Liver (tissue), 9 donors: ENCODE data around the gene CSPG4. TPM values are rescaled to one million over a fixed set of nuclear protein-coding genes. Genes with fewer than 3 reads are reported as not detected.

Source experiments
- DNase-seq: peaks from one replicate; pipeline ENCODE4 v3.0.0-alpha.2; 2017; ENCODE audit warnings: low spot score
- H3K27ac ChIP-seq, 2 donors: one replicate each; pipeline ENCODE4 v1.7.0; 2013; ENCODE audit warnings: inconsistent platforms in 2 of 2, low read length in 2 of 2, control low read depth in 1 of 2, low read depth in 1 of 2, mild to moderate bottlenecking in 1 of 2
- H3K27me3 ChIP-seq, 4 donors: one replicate each; pipeline versions ENCODE4 v1.6.1 to v1.7.0; 2013; ENCODE audit warnings: low read length in 3 of 4, inconsistent platforms in 1 of 4, mild to moderate bottlenecking in 1 of 4, moderate library complexity in 1 of 4; ENCODE audit not compliant: control insufficient read depth in 4 of 4, insufficient read depth in 4 of 4
- H3K36me3 ChIP-seq, 4 donors: one replicate each; pipeline versions ENCODE4 v1.6.1 to v1.7.0; 2013; ENCODE audit warnings: low read length in 3 of 4, mild to moderate bottlenecking in 3 of 4, low read depth in 1 of 4, moderate library complexity in 1 of 4; ENCODE audit not compliant: control insufficient read depth in 4 of 4, insufficient read depth in 3 of 4
- H3K4me1 ChIP-seq, 4 donors: one replicate each; pipeline versions ENCODE4 v1.6.1 to v1.7.0; 2013; ENCODE audit warnings: low read length in 3 of 4, mild to moderate bottlenecking in 3 of 4, moderate library complexity in 1 of 4; ENCODE audit not compliant: control insufficient read depth in 4 of 4, insufficient read depth in 4 of 4
- H3K4me3 ChIP-seq, 3 donors: one replicate each; pipeline versions ENCODE4 v1.6.1 to v1.7.0; 2013; ENCODE audit warnings: low read length in 3 of 3, control low read depth in 1 of 3, low read depth in 1 of 3, mild to moderate bottlenecking in 1 of 3
- H3K9ac ChIP-seq, 2 donors: one replicate each; pipeline ENCODE4 v1.7.0; 2013; ENCODE audit warnings: low read length in 2 of 2, mild to moderate bottlenecking in 2 of 2, moderate library complexity in 2 of 2, control low read depth in 1 of 2, low read depth in 1 of 2
- H3K9me3 ChIP-seq, 4 donors: one replicate each; pipeline versions ENCODE4 v1.6.1 to v1.7.0; 2013; ENCODE audit warnings: low read length in 3 of 4; ENCODE audit not compliant: control insufficient read depth in 4 of 4
- CTCF ChIP-seq: fragments of 150-350 bp; IDR thresholded peaks from 2 replicates; pipeline ENCODE4 v1.5.1; 2017; ENCODE audit warnings: improper control_type of control experiment, low read depth, low read length; ENCODE audit not compliant: missing input control
- EGR1 ChIP-seq, 2 donors: IDR thresholded peaks; 2 replicates each; pipeline ENCODE4 v1.6.1; 2016 to 2018; ENCODE audit warnings: antibody characterized with exemption in 2 of 2, low read depth in 2 of 2
- FOXA1 ChIP-seq: IDR thresholded peaks from 2 replicates; pipeline ENCODE4 v1.6.1; 2016; ENCODE audit warnings: antibody characterized with exemption
- FOXA2 ChIP-seq: IDR thresholded peaks from 2 replicates; pipeline ENCODE4 v1.6.1; 2016; ENCODE audit warnings: antibody characterized with exemption
- GABPA ChIP-seq, 2 donors: IDR thresholded peaks in 1 of 2; conservative IDR thresholded peaks in 1 of 2; 2 replicates each; pipeline ENCODE4 v1.6.1; 2016; ENCODE audit warnings: antibody characterized with exemption in 2 of 2, mild to moderate bottlenecking in 1 of 2, moderate library complexity in 1 of 2
- HNF4A ChIP-seq, 2 donors: conservative IDR thresholded peaks; 2 replicates each; pipeline ENCODE4 v1.6.1; 2016; ENCODE audit warnings: antibody characterized with exemption in 2 of 2, mild to moderate bottlenecking in 2 of 2
- HNF4G ChIP-seq: IDR thresholded peaks from 2 replicates; pipeline ENCODE4 v1.6.1; 2016; ENCODE audit warnings: antibody characterized with exemption
- JUND ChIP-seq, 2 donors: IDR thresholded peaks; 2 replicates each; pipeline ENCODE4 v1.6.1; 2016; ENCODE audit warnings: antibody characterized with exemption in 2 of 2
- MAX ChIP-seq: IDR thresholded peaks from 2 replicates; pipeline ENCODE4 v1.6.1; 2016; ENCODE audit warnings: antibody characterized with exemption
- RAD21 ChIP-seq, 2 donors: IDR thresholded peaks; 2 replicates each; pipeline ENCODE4 v1.6.1; 2016; ENCODE audit warnings: antibody characterized with exemption in 2 of 2, mild to moderate bottlenecking in 2 of 2
- REST ChIP-seq: IDR thresholded peaks from 2 replicates; pipeline ENCODE4 v1.6.1; 2016; ENCODE audit warnings: antibody characterized with exemption, mild to moderate bottlenecking
- RXRA ChIP-seq, 2 donors: IDR thresholded peaks; 2 replicates each; pipeline ENCODE4 v1.6.1; 2017 to 2018; ENCODE audit warnings: antibody characterized with exemption in 2 of 2, mild to moderate bottlenecking in 1 of 2
- SP1 ChIP-seq: IDR thresholded peaks from 2 replicates; pipeline ENCODE4 v1.6.1; 2018; ENCODE audit warnings: antibody characterized with exemption, mild to moderate bottlenecking
- TAF1 ChIP-seq: conservative IDR thresholded peaks from 2 replicates; pipeline ENCODE4 v1.6.1; 2016; ENCODE audit warnings: antibody characterized with exemption, mild to moderate bottlenecking
- YY1 ChIP-seq: IDR thresholded peaks from 2 replicates; pipeline ENCODE4 v1.6.1; 2016; ENCODE audit warnings: antibody characterized with exemption, mild to moderate bottlenecking
- ZBTB33 ChIP-seq: IDR thresholded peaks from 2 replicates; pipeline ENCODE4 v1.6.1; 2016; ENCODE audit warnings: antibody characterized with exemption
- WGBS: extraction: QIAGEN DNeasy Blood & Tissue Kit; methylation state at CpG from one replicate; pipeline ENCODE4 v1.1.7; 2013; 5-methylcytosine and 5-hydroxymethylcytosine counted together
- polyA plus RNA-seq, 2 donors: library from polyadenylated mRNA; stranded (reverse) in 1 of 2; unstranded in 1 of 2; fragments of 200-250 nt in 1 of 2; fragments of >200 nt in 1 of 2; fragmentation: Nextera tagmentation in 1 of 2; extraction: Ambion mirVana in 1 of 2; gene quantifications; one replicate each; pipeline versions ENCODE4 v1.2.1 to v1.2.3, GENCODE V29; 2013 to 2015
- total RNA-seq, 2 donors: library from RNA; depleted of rRNA; stranded (reverse); fragments of >200 nt; gene quantifications; one replicate each; pipeline ENCODE4 v1.2.3, GENCODE V29; 2014
- donor health status: healthy.
- donor health status: healthy.
- donor health status: healthy.
- donor health status: healthy.
- donor health status: healthy.

The CSPG4 gene
- total and polyA plus RNA-seq, 4 donors, result 0.07 to 1.5 (median 0.76) TPM

GRCh38 chr15:75641603-75642002, 71.0 kb downstream of the CSPG4 start:
- TF ChIP-seq RXRA (IDR thresholded peaks at IDR 0.05), result peak; percentile 21 to 32
- peak; percentile 45 for TF ChIP-seq SP1
- TF ChIP-seq TAF1, result no peak
- TF ChIP-seq YY1, result peak; percentile 25
- TF ChIP-seq EGR1 (IDR thresholded peaks at IDR 0.05; ENCODE audit: low read depth in 2 of 2), result no peak
- no peak for TF ChIP-seq RAD21 (IDR thresholded peaks at IDR 0.05)
- peak; percentile 23 to 28 for TF ChIP-seq HNF4A (conservative IDR thresholded peaks at IDR 0.05)
- TF ChIP-seq MAX, result no peak
- peak; percentile 64 to 80 for TF ChIP-seq GABPA (IDR thresholded peaks at IDR 0.05 in 1 of 2, conservative IDR thresholded peaks at IDR 0.05 in 1 of 2)
- Histone ChIP-seq H3K27me3 (no peaks in the 10 kb centered on the region), H3K4me3 (no peak overlapping the region), H3K4me1 (peaks cover 0 to 39% (median 27%) of the 10 kb centered on the region in 4 donors), H3K36me3 (no peaks in the 10 kb centered on the region), H3K27ac (peak overlapping the region; percentile 20 to 38), H3K9ac (no peak overlapping the region), H3K9me3 (no peaks in the 10 kb centered on the region)
- DNase-seq, result no peak
- 27% methylated on average over 5 of the region's 5 CpGs for WGBS

- H3K9ac ChIP-seq, result no peak overlapping the region
- no peaks in the 10 kb centered on the region for H3K27me3 ChIP-seq
- H3K9me3 ChIP-seq, result no peaks in the 10 kb centered on the region
- TF ChIP-seq HNF4A (conservative IDR thresholded peaks at IDR 0.05) (no peak), GABPA (IDR thresholded peaks at IDR 0.05 in 1 of 2, conservative IDR thresholded peaks at IDR 0.05 in 1 of 2) (no peak), RXRA (IDR thresholded peaks at IDR 0.05) (no peak), HNF4G (no peak), ZBTB33 (no peak), EGR1 (IDR thresholded peaks at IDR 0.05; ENCODE audit: low read depth in 2 of 2) (no peak), YY1 (no peak), CTCF (no peak)
- peak overlapping the region; percentile 95 to 98 for H3K27ac ChIP-seq
- peaks cover 0 to 34% (median 25%) of the 10 kb centered on the region in 4 donors for H3K4me1 ChIP-seq
- no peaks in the 10 kb centered on the region for H3K36me3 ChIP-seq
- no peak for DNase-seq
- 82% methylated on average over 4 of the region's 4 CpGs for WGBS
- peak overlapping the region in 1 of 3 donors; percentile 78 for H3K4me3 ChIP-seq
These were observed 71.5 kb downstream of the CSPG4 start for GRCh38 chr15:75641179-75641503.

- WGBS, result 9% methylated on average over 17 of the region's 17 CpGs
- H3K36me3 ChIP-seq, result no peaks in the 10 kb centered on the region
- H3K9ac ChIP-seq, result peak overlapping the region; percentile 40 to 93
- no peak for DNase-seq
- H3K27me3 ChIP-seq, result no peaks in the 10 kb centered on the region
- no peaks in the 10 kb centered on the region for H3K9me3 ChIP-seq
- H3K4me3 ChIP-seq, result peak overlapping the region; percentile 70 to 78 (median 74)
- peak overlapping the region; percentile 95 to 98 for H3K27ac ChIP-seq
- peaks cover 0 to 33% (median 24%) of the 10 kb centered on the region in 4 donors for H3K4me1 ChIP-seq
- peak in 1 of 2 donors; percentile 6 for TF ChIP-seq EGR1 (IDR thresholded peaks at IDR 0.05; ENCODE audit: low read depth in 2 of 2)
- TF ChIP-seq FOXA1, result no peak
- TF ChIP-seq YY1, result no peak
- peak; percentile 39 to 61 for TF ChIP-seq RAD21 (IDR thresholded peaks at IDR 0.05)
- TF ChIP-seq JUND (IDR thresholded peaks at IDR 0.05), result no peak
- TF ChIP-seq TAF1, result no peak
- peak; percentile 80 for TF ChIP-seq ZBTB33
- no peak for TF ChIP-seq HNF4A (conservative IDR thresholded peaks at IDR 0.05)
- no peak for TF ChIP-seq SP1
- TF ChIP-seq REST, result no peak
- no peak for TF ChIP-seq FOXA2
These were observed 72.0 kb downstream of the CSPG4 start for GRCh38 chr15:75640483-75641178.
